ENCODE data around the gene SIM2.

The SIM2 gene

DNA sequence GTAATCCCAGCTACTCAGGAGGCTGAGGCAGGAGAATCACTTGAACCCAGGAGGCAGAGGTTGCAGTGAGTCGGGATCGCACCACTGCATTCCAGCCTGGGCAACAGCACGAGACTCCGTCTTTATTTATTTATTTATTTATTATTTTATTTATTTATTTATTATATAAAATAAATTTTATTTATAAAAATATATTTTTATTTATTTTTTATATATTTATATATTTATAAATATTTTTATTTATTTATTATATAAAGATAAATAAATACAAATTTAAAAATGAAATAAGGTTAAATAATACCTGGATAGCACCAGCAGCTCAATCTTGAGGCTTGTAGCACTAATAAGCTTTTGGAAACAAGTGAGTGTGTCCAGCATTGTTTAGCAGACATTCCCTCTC is 40.9 kb upstream of the SIM2 start:
- H3K79me2 ChIP-seq (ENCODE audit: insufficient read depth, low read depth) = no peaks in the 10 kb centered on the region
- H3K4me3 ChIP-seq (IDR thresholded peaks at IDR 0.05; ENCODE audit: insufficient read depth, low read depth, low read length) = no peak overlapping the region

DNA sequence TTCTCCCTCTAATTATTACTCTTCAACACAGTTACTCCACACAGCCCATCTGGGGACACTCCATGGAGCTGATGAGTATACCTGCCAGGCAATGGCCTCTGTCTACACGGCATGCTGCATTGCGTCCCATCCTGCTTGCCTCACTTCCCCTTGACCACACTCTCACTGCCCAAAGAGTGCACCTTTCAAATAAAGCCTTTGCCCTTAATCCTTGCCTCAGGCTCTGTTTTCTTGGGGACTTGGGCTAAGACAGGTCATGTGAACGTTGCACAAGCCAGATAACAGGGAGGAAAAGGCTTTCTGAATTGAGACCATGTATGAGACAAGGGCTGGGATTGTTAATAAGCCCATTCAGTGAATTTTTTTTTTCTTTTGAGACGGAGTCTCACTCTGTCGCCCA is 40.0 kb upstream of the SIM2 start:
- Histone ChIP-seq H3K4me1 (ENCODE audit: low read depth, poor library complexity, severe bottlenecking) (no peaks in the 10 kb centered on the region), H3K36me3 (ENCODE audit: insufficient read depth) (no peaks in the 10 kb centered on the region), H3K27ac (no peak overlapping the region), H3K79me2 (ENCODE audit: insufficient read depth, low read depth) (no peaks in the 10 kb centered on the region), H3K4me3 (IDR thresholded peaks at IDR 0.05; ENCODE audit: insufficient read depth, low read depth, low read length) (no peak overlapping the region), H3K9ac (no peak overlapping the region), H2AFZ (ENCODE audit: low read depth) (no peak overlapping the region), H3K27me3 (ENCODE audit: insufficient read depth, low read depth) (no peaks in the 10 kb centered on the region), H4K20me1 (ENCODE audit: insufficient read depth) (no peaks in the 10 kb centered on the region), H3K4me2 (no peak overlapping the region)
- TF ChIP-seq, protein P1, sequence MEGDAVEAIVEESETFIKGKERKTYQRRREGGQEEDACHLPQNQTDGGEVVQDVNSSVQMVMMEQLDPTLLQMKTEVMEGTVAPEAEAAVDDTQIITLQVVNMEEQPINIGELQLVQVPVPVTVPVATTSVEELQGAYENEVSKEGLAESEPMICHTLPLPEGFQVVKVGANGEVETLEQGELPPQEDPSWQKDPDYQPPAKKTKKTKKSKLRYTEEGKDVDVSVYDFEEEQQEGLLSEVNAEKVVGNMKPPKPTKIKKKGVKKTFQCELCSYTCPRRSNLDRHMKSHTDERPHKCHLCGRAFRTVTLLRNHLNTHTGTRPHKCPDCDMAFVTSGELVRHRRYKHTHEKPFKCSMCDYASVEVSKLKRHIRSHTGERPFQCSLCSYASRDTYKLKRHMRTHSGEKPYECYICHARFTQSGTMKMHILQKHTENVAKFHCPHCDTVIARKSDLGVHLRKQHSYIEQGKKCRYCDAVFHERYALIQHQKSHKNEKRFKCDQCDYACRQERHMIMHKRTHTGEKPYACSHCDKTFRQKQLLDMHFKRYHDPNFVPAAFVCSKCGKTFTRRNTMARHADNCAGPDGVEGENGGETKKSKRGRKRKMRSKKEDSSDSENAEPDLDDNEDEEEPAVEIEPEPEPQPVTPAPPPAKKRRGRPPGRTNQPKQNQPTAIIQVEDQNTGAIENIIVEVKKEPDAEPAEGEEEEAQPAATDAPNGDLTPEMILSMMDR (conservative IDR thresholded peaks at IDR 0.05; ENCODE audit: low read depth, low read length) = no peak

More for the DNA sequence above, 40.9 kb upstream of the SIM2 start:
- no peaks in the 10 kb centered on the region for H3K4me1 ChIP-seq (ENCODE audit: low read depth, poor library complexity, severe bottlenecking)
- H3K4me2 ChIP-seq = no peak overlapping the region
- H3K27me3 ChIP-seq (ENCODE audit: insufficient read depth, low read depth) = no peaks in the 10 kb centered on the region
- H3K27ac ChIP-seq = no peak overlapping the region
- H3K36me3 ChIP-seq (ENCODE audit: insufficient read depth) = no peaks in the 10 kb centered on the region
- H4K20me1 ChIP-seq (ENCODE audit: insufficient read depth) = no peaks in the 10 kb centered on the region
- TF ChIP-seq, protein P1 (conservative IDR thresholded peaks at IDR 0.05; ENCODE audit: low read depth, low read length) = no peak
- no peak overlapping the region for H2AFZ ChIP-seq (ENCODE audit: low read depth)
- H3K9ac ChIP-seq = no peak overlapping the region

DNA sequence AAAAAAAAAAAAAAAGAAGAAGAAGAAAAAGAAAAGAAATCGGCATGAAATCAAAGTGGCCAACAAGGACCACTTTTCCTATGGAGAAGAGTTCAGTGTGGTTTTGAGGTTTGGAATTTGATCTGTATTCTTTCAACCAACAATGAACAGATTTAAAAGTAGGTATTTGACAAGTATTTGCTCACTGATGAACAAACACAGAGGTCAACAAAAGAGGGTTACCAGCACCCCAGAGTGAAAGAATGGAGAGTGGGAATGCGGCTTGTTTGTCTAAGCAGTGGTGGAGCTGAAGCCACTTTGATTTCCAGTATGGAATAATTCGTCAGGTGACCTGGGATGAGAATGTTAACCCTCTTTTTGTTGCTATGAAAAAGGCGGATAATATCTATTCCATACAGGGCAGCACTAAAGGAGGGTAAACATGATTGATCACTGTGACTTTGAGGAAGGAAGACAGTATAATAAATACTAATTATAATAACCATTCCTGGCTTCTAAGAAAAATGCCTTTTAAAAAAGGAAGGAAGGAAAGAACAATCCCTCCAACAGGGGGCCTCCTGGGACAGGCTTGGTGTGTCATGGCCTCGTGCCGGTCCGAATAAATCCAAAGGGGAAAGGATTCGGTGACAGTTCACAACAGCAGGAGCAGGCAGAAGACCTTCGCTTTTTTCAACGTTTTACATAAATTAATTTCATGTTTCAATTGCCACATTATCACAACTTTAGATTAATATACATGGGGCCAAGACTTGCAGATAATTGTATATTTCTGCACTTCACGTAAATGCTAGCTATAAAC is 37.2 kb upstream of the SIM2 start:
- Histone ChIP-seq H3K36me3 (ENCODE audit: insufficient read depth) (no peaks in the 10 kb centered on the region), H3K4me3 (IDR thresholded peaks at IDR 0.05; ENCODE audit: insufficient read depth, low read depth, low read length) (no peak overlapping the region), H3K27me3 (ENCODE audit: insufficient read depth, low read depth) (no peaks in the 10 kb centered on the region), H4K20me1 (ENCODE audit: insufficient read depth) (no peaks in the 10 kb centered on the region), H2AFZ (ENCODE audit: low read depth) (no peak overlapping the region), H3K9ac (no peak overlapping the region), H3K27ac (no peak overlapping the region), H3K79me2 (ENCODE audit: insufficient read depth, low read depth) (no peaks in the 10 kb centered on the region), H3K4me2 (no peak overlapping the region), H3K4me1 (ENCODE audit: low read depth, poor library complexity, severe bottlenecking) (no peaks in the 10 kb centered on the region)
- TF ChIP-seq, protein P1 (conservative IDR thresholded peaks at IDR 0.05; ENCODE audit: low read depth, low read length) = no peak; the same call in 1 of the 2 replicates

GRCh38 chr21:36663033-36663855 is 35.7 kb upstream of the SIM2 start:
- Histone ChIP-seq H4K20me1 (ENCODE audit: insufficient read depth) (no peaks in the 10 kb centered on the region), H3K27ac (no peak overlapping the region), H2AFZ (ENCODE audit: low read depth) (no peak overlapping the region), H3K9ac (no peak overlapping the region), H3K36me3 (ENCODE audit: insufficient read depth) (no peaks in the 10 kb centered on the region), H3K79me2 (ENCODE audit: insufficient read depth, low read depth) (no peaks in the 10 kb centered on the region), H3K4me3 (IDR thresholded peaks at IDR 0.05; ENCODE audit: insufficient read depth, low read depth, low read length) (no peak overlapping the region), H3K4me2 (no peak overlapping the region), H3K27me3 (ENCODE audit: insufficient read depth, low read depth) (no peaks in the 10 kb centered on the region), H3K4me1 (ENCODE audit: low read depth, poor library complexity, severe bottlenecking) (no peaks in the 10 kb centered on the region)
- TF ChIP-seq, protein P1 (conservative IDR thresholded peaks at IDR 0.05; ENCODE audit: low read depth, low read length) = no peak

All from KMS-11 (cell line).